Activated gamma-delta T cell treated with anti-CD3 and anti-CD28 coated beads, Interleukin-2, amount 50 U/mL, for 16 hours (primary cell): ENCODE results near the gene SMIM28.
"Not testable (repeated sequence)": the region's sequence is repeated elsewhere in the genome, so short reads cannot be mapped to it uniquely, and the experiment has no call there.

ENCODE experiments used
- DNase-seq: peaks from one replicate; pipeline ENCODE4 v3.0.0-alpha.2; 2020; ENCODE audit warnings: low read depth

SMIM28 gene

DNA sequence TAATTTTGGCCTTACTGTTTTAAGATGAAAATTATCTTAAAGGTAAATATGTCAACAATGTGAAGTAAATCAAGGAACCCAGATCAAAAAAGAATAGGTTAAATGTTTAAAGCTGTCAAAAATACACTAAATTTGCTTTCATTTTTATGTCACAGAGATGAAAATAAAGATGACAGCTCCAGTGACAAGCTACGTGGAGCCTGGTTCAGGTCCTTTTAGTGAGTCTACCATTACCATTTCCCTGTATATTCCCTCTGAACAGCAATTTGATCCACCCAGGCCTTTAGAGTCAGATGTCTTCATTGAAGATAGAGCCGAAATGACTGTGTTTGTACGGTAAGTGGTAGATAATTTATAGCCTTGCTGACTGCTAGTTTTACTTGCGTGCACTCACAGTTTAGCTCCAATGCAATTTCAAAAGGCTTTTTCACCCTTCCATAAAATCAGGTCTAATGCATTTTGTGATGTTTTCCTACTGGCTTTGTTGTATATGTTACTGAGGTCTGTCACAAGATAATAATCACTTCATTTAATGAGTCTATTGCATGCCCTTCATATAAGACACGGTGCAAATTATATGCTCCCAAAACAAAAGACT lies 28.2 kb downstream of the SMIM28 start:
- no peak for DNase-seq

DNA sequence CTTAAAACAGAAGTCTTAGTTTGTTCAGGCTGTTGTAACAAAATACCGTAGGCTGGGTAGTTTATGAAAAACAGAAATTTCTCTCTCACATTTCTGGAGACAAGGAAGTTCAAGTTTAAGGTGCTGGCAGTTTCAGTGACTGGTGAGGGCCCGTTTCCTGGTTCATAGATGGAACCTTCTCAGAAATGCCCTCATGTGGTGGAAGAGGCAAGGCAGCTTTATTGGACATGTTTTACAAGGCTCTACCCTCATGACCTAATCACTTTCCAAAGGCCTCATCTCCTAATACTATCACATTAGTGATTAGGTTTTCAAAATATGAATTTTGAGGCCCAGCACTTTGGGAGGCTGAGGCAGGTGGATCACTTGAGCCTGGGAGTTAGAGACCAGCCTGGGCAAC lies 28.7 kb downstream of the SMIM28 start:
- DNase-seq, result no peak

DNA sequence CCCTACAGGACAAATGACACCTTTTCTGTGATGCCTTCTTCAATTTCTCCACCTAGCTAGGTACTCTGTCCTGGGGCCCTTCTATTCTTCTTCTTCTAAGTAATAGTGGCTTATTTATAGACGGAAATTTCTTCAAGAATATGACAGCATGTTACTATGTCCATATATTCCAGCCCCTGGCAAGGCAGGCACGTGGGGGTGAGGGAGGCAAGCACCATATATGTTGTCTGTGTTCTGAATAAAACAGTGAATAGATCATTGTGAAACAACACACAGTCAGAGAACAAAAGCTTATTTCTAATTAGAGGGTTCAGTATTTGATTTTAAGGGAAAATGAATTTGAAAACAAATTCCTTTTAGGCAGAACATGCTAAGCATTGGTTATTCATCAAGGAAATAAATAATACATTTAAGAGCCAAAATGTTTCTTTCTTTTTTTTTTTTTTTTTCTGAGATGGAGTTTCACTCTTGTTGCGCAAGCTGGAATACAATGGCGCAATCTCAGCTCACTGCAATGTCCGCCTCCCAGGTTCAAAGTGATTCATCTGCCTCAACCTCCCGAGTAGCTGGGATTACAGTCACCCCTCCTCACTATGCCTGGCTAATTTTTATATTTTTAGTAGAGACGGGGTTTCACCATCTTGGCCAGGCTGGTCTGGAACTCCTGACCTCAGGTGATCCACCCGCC lies 32.5 kb downstream of the SMIM28 start:
- DNase-seq, result no peak

DNA sequence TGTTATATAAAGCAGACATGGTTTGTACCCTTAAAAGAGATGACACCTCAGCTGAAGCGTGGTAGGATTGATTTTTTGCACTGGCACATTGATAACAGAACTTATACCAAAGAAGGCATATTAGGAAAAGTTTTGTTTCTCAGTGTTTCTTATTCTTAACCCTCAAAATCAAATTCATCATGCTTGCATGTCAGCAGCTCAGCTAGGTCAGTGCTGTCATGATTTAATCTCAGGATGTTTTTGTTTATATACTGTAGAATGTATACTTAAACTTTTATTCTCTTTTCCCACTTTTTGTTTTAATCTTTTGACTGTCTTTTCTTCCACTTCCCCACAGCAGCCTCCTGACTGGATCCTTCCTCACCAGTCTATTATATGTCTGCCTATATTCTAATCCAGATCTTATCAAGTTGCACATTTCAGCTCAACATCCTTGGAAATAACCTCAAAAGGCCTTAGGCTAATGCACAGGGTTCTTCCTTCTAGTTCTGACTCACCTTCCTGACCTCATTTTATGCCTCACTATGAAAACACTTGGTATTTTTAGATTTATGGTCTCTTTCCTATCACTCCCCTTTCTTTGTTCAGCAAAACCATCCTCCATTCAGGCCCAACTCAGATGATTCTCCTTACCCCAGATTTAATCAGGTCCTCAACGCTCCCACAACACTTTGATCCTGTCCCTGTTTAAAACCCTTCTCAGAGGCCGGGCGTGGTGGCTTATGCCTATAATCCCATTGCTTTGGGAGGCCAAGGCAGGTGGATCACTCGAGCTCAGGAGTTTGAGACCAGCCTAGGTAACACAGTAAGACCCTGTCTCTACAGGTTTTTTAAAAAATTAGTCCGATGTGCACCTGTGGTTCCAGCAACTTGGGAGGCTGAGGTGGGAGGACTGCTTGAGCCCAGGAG lies 33.5 kb downstream of the SMIM28 start:
- no peak for DNase-seq

DNA sequence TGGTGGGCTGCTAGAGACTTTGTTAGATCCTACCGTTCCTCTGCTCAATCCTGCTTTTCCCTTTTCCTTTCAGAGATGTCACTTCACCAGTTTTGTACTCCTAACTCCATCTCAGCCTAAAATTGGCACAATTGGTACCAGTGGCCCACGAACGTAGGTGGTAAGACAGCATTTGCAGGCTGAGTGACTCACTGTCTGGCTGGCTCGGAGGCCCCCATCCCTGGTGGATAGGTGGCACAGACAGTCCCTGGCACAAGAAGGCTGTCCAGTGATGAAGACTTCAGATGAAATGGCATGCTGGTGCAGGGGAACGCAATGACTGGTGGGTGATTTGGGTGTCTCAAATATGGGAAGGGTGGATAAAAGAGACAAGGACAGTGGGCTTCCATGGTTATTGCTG lies 37.4 kb downstream of the SMIM28 start:
- no peak for DNase-seq

DNA sequence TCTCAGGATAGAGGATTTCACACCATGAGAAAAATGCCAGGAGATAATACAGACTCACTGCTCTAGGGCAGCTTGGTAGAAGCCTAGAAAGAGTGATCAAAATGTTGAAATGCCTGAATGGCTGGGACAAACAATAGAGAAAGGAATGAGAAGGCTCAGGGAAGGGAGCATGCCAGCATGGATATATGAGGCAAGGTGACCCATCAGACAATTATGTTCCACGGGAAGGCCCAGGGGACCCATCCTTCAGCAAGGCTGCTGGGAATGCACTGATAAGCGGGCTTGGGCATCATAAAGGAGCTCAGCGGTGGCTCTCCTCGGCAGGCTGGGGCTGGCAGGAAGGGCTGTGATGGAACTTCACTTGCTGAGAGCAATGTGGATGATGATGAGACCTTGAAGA lies 38.5 kb downstream of the SMIM28 start:
- no peak for DNase-seq

DNA sequence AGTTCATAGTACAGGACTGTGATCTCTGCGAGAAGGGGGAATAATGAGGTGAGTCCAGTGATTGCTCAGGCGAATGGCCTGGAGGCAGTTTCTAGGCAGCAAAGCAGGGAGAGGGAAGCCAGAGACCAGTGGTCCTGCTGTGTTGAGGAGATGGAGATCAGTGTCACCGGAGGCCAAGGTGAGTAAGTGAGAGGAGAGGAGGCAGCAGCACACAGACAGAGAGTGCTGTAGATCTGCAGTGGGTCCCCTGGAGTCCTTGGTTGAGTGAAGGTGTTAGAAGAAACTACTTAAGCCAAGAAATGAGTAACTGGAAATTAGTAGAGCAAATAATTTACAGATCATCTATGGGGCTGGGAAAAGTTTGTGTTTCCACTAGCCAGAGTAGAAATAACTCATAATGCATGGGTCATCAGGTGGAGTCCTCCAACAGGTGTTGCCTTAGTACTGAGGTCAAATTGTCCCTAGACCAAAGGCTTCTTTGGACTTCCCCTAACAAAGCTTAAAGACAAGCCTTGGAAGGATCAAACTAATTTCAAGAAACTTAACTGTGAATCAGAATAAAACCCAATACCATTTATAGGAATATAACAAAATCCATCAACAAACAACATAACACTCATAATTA lies 39.9 kb downstream of the SMIM28 start:
- no peak for DNase-seq

DNA sequence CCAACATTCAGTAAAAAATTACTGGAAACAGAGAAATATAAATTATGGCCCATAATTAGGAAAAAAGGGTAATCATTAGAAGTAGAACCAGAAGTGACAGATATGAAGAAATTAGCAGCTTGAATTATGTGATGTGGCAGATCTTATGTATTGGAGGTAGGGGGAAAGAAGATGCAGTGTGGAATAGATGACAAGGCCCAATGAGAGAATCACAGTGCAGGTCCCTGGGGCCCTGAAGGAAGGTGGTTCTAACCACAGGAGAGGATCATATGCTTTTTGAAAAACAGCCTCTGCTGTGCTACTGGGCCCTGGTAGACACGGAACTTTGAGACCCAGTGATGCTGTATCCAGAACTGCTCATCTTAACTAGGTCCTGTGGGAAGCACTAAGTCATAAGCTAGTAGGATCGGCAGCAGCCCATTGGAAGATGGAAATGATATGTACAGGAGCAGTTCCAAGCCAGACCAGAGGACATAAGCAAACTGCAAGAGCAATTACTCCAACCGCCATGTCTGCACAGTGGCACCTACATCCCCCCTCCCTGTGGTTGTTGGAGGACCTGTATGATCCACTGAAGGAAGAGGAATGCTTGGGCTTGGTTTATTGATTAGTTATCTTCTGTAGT lies 40.5 kb downstream of the SMIM28 start:
- DNase-seq, result no peak

DNA sequence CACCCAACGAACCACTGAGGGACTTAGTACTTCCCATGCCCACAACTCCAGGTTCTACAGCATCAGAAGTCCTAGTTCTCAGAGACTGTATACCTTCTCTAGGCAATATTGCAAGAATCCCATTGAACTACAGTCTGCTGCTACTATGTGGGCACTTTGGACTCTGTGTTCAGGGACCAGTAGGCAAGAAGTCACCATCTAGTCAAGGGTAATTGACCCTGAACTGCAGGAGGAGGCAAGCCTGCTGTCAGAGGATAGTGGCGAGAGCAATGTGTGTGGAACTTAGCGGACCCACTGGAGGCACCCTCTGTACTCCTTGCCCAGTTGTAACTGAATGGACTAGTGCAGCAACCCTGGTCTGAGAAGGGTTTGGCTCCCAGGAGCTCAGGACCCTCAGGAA lies 42.1 kb downstream of the SMIM28 start:
- DNase-seq, result no peak

DNA sequence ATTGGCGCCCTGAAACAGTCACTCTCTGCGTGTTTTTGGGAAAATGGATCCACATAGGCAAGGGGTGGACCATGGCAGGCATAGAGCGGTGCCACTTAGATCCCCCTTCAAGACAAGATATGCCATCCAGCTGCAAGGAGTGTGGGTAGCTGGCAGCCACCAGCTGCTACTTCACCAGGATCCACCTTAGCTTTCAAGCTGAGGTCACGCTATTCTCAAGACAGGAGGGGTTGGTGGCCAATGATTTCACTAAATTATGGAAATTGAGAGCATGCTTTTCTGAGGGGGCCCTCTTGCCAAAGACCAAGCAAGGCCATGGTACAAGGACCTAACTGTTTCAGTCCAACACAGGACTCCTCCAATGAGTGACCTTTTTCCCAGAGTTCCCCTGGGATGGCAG lies 42.7 kb downstream of the SMIM28 start:
- no peak for DNase-seq

DNA sequence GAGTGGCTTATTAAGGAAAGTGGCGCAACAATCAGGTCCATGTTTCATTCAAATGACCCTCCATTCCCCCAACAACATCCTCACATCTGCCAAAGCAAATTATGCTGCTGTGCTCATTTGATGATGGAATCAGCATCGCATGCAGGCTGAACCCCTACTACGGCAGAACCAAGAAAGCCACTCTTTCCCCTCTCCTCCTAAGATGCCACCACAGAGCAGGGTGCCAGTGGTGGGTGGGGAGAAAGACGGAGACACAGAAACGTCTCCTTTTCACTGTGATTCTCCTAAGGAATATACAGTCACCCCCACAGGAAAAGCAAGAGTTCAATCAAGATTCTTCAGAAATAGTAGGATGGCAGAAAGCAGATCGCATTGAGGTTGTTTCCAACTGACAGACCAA lies 43.4 kb downstream of the SMIM28 start:
- DNase-seq, result no peak

DNA sequence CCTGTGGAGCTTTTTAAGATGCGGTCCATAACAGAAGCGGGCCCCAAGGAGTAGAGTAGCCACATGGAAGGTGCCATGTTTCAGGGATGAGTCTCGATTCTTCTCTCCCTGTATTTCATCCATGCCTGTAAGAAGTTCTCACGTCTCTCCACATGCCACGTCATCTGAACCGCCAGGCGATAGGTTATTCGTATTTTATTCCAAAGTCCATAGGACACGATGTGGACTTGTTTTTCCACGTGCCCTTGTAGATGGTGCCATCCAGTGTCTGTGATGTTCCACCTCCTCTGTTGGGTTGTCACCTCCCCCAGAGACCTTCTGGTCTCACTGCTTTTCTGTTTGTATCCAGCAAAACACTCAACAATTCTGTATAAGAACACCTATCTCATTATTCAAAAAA lies 43.9 kb downstream of the SMIM28 start:
- DNase-seq, result no peak

DNA sequence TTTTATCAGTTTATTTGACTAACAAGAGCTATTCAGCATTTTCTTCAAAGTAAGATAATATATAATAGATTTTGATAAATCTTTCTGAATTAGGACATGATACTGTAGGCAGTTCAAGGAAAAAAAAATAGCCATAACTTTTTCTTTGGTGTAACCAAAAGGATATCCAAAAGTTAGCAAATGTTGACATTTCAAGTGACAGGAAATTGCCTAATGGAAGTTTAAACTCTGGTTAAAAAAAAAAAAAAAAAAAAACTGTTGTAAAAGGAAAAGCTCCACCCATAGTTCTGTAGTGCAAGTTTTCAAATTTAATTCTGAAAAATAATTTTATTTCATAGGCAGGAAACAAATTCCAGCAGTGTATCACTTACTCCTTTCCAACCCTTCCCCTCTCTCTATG lies 45.2 kb downstream of the SMIM28 start:
- no peak for DNase-seq

DNA sequence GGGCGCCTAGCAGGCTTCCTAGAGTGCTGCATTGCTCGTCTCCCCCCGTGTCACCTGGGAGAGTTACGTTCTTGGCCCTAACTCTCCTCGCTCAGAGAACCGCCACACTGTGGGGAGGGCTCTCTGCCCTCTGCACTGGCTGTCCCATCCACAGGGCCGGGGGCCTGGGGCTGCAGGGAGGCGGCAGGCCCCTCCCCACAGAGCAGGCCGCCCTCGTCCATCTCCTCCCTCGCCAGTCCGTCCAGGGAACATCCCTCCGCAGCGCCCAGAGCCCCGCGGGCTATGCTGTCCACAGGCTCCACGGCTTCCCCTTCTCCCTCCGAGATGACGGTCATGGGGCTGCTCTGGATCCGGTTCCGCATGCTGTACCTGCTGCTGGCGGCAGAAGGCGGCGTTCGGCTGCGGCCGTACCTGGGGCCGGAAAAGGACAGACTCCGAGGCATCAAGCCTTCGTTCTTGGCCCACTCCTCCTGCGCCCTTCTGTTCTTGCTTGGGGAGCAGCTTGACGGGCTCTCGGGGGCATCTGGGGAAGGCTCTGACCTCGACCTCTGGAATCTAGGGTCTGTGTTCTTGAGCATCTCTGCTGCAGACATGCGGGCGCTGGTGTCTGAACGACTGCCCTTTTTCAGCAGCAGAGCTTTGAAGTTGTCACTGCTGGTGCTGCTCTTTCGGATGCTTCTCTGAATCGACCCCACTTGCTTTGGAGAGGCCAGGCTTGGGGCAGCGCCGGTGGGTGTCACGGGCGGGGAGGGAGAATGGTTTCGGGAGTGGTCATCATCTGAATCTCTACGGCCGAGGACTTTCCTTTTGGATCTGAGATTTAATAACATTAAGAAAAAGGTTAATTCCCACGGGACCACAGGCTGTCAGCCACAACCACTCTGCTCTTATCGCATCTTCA lies 46.5 kb downstream of the SMIM28 start:
- DNase-seq, result no peak

DNA sequence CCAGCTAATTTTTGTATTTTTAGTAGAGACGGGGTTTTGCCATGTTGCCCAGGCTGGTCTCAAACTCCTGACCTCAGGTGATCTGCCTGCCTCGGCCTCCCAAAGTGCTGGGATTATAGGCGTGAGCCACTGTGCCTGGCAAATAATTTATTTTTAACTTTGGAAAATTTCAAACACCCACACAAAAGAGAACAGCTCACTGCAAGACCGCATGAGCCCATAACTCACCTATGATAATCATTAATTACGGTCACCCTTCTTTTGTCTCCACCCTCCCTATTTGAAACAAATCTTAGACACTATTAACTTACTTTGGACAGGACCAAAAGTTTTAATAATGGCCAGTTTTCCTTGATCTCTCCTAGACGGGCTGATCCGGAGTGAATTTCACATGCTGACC lies 47.6 kb downstream of the SMIM28 start:
- DNase-seq, result not testable (repeated sequence)

DNA sequence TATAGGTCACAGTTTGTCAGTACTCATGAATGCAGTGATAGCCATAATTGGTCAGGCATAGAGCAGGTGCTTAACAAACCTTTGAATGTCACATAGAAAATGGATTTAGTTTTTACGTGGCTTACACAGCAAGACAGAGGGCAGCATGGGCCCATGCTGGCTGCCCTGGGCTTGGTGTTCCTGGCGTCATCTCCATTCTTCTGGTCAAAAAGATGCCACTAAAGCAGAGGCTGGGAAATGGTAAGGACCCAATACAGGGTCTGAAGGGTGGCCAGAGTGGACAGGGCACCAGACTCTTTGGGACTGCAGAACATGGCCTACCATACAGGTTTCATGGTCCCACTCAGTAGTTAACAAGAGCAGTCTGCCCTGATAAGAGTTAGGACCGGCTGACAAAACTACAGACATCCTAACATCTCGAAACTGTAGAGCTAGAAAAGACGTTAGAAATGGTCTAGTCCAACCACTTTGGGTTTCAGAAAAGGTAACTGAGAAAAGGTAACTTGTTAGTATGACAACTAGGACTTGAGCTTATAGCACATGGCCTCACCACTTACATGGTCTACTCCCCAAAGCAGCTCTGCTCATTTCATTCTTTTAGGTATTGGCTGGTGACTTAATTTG lies 48.9 kb downstream of the SMIM28 start:
- DNase-seq, result no peak

DNA sequence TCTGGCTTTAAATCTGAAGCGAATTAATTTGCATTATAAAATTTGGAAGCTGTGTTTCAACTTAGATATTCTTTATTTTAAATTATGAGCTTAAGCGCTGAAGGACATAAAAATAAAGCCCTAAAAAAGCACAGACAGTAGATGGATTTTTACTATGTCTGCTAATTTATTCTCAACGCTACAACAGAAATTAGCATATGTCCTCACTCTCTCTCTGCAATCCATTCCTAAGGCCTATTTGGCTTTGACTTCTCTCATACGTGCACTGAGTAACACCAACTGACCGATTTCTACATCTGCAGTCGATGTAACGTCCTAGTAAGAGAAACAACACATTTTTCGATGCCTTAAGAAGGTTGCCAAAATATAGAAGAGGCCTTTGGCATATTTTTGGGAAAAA lies 50.0 kb downstream of the SMIM28 start:
- DNase-seq, result no peak

DNA sequence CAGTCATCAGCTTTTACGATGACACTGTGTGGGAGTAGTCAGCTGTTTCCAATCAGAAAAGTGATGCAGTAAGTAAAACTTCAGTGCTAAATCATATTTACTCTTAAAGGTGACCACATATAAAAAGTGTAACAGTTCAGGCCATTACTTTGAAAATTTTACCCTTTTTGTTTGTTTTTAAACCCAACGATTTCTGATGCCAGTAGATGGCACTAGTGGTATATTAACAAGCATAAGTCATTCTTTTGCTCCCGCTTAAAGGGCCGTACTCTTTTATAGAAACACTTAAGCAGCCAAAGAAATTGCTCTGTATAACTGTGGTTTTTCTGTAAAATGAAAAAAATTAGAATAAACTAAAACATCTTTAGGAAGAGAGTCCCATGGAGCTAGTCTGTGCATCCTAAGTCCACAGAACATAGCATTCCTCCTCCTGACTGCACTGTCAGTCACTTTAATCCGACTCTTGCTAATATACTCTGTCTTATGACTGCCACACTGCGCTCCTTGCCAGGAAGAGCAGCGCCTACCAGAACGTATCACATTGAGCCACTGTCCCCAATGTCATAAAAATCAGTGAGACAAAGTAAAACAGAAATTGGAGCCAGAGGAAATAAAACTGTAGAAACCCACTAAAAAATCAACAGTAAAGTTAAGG lies 51.4 kb downstream of the SMIM28 start:
- DNase-seq, result no peak

DNA sequence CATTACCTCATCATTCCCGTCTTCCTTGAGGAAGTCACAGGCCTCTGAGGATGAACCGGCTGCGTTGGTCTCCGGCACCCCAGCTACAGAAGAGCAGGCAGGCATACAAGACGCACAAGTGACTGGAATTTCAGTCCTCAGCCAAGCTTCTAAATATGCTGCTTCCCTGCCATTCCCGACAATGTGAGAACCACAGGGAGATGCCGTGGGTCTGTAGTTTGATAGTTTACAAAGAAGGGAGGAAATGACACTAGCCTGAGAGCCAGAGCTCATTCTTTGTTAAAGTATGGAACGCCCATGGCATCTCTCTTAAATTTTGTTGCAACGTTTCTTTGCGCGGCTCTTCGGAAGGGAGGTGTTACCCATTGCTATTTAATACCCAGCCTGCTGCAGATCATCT lies 52.1 kb downstream of the SMIM28 start:
- DNase-seq, result no peak
